ENCODE data around the gene OLAH. TPM values are rescaled to one million over a fixed set of nuclear protein-coding genes. Genes with fewer than 3 reads are reported as not detected.
A peak's percentile ranks its signal among the peaks of the same experiment; 100 is the strongest.

Gene OLAH
- total RNA-seq, 1 donor = not detected

- TF ChIP-seq CTCF (IDR thresholded peaks at IDR 0.05; ENCODE audit: extremely low read depth, low read depth, low read length) = no peak
These were observed 52.9 kb downstream of the OLAH start for GRCh38 chr10:15096661-15097010.

DNA sequence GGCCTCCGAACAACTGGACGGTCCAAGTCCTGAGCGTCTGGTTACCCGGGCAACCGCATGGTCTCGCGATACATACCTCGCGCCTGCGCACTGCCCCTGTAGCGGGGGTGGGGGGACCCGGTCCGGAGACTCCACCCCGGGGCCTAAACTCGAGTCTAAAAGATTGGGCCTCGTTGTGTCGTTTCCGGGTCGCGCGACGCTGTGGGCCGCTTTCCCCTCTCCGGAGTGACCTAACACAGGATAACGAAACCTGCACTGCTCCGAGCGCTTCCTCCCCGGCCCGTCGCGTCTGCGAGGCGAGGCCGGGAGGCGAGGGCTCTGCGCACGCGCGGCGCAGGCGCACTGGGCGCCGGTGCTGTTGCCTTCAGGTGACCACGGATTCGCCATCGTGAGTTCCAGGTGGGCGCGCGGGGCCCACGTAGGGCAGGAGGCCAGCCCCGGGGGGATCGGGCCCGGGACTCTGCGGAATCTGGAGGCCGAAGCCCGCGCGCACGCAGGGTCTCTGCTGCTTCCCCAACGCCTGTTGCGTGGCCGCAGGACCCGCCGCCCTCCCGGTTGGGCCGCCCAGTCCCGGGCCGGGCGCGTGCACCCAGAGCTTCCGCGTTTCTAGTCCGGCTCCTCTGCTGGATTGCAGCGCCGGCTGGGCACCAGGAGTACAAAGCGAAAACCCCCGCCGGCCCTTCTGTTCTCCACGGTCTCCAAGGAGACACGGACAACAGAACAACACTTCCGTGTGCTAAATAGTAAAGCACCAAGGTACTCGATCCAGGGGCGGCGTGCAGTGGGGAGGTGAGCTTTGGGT is 53.5 kb downstream of the OLAH start, which contains the start of gene RPP38:
Gene RPP38 (plus strand): TSS at position 345 of the 802 bp plus-strand sequence. CDS start 5,960 bp downstream, outside the sequence.
- peak within 1 kb of the TSS; percentile 100 for H3K4me2 ChIP-seq (ENCODE audit: insufficient read depth, low read length)
- H3K36me3 ChIP-seq (ENCODE audit: insufficient read depth, low read length) = peaks cover 10% of the 10 kb centered on the region
- H3K4me3 ChIP-seq (ENCODE audit: insufficient read depth, low read length) = peak within 1 kb of the TSS; percentile 90
- no peaks in the 10 kb centered on the region for H3K9me3 ChIP-seq (ENCODE audit: low read depth, low read length)
- H3K27me3 ChIP-seq (ENCODE audit: insufficient read depth, low read length) = no peaks in the 10 kb centered on the region
- peaks cover 12% of the 10 kb centered on the region for H3K4me1 ChIP-seq (ENCODE audit: insufficient read depth, low read length)
- peak within 1 kb of the TSS; percentile 91 for H3K27ac ChIP-seq (ENCODE audit: low read depth, low read length)
- DNase-seq (ENCODE audit: insufficient read length, low spot score, missing footprints) = peak; percentile 99
- H2AFZ ChIP-seq (ENCODE audit: low read length) = peak within 1 kb of the TSS; percentile 96
- TF ChIP-seq CTCF (IDR thresholded peaks at IDR 0.05; ENCODE audit: extremely low read depth, low read depth, low read length) = no peak
- H4K20me1 ChIP-seq (ENCODE audit: insufficient read depth, low read length) = peaks cover 12% of the 10 kb centered on the region
- H3K79me2 ChIP-seq (ENCODE audit: insufficient read depth, low read length) = peaks cover 47% of the 10 kb centered on the region

More at GRCh38 chr10:15096661-15097010, 52.9 kb downstream of the OLAH start:
- no peak for DNase-seq (ENCODE audit: insufficient read length, low spot score, missing footprints)
- H4K20me1 ChIP-seq (ENCODE audit: insufficient read depth, low read length) = peaks cover 8% of the 10 kb centered on the region
- peak overlapping the region; percentile 91 for H3K27ac ChIP-seq (ENCODE audit: low read depth, low read length)
- peak overlapping the region; percentile 90 for H3K4me3 ChIP-seq (ENCODE audit: insufficient read depth, low read length)
- no peaks in the 10 kb centered on the region for H3K9me3 ChIP-seq (ENCODE audit: low read depth, low read length)
- peaks cover 41% of the 10 kb centered on the region for H3K79me2 ChIP-seq (ENCODE audit: insufficient read depth, low read length)
- no peaks in the 10 kb centered on the region for H3K27me3 ChIP-seq (ENCODE audit: insufficient read depth, low read length)
- H3K4me1 ChIP-seq (ENCODE audit: insufficient read depth, low read length) = peaks cover 12% of the 10 kb centered on the region
- peaks cover 4% of the 10 kb centered on the region for H3K36me3 ChIP-seq (ENCODE audit: insufficient read depth, low read length)
- H2AFZ ChIP-seq (ENCODE audit: low read length) = peak overlapping the region; percentile 96
- peak overlapping the region; percentile 100 for H3K4me2 ChIP-seq (ENCODE audit: insufficient read depth, low read length)

- Histone ChIP-seq H3K4me1 (ENCODE audit: insufficient read depth, low read length) (peaks cover 12% of the 10 kb centered on the region), H3K36me3 (ENCODE audit: insufficient read depth, low read length) (peaks cover 31% of the 10 kb centered on the region), H3K27ac (ENCODE audit: low read depth, low read length) (no peak overlapping the region), H4K20me1 (ENCODE audit: insufficient read depth, low read length) (peaks cover 12% of the 10 kb centered on the region), H3K27me3 (ENCODE audit: insufficient read depth, low read length) (no peaks in the 10 kb centered on the region), H3K4me2 (ENCODE audit: insufficient read depth, low read length) (no peak overlapping the region), H3K4me3 (ENCODE audit: insufficient read depth, low read length) (no peak overlapping the region), H3K79me2 (ENCODE audit: insufficient read depth, low read length) (peaks cover 62% of the 10 kb centered on the region), H3K9me3 (ENCODE audit: low read depth, low read length) (no peaks in the 10 kb centered on the region), H2AFZ (ENCODE audit: low read length) (no peak overlapping the region)
- TF ChIP-seq CTCF (IDR thresholded peaks at IDR 0.05; ENCODE audit: extremely low read depth, low read depth, low read length) = no peak
- no peak for DNase-seq (ENCODE audit: insufficient read length, low spot score, missing footprints)
These were observed 56.1 kb downstream of the OLAH start for GRCh38 chr10:15099886-15100285.

GRCh38 chr10:15103513-15103912 is 59.8 kb downstream of the OLAH start:
- Histone ChIP-seq H3K4me2 (ENCODE audit: insufficient read depth, low read length) (no peak overlapping the region), H3K27ac (ENCODE audit: low read depth, low read length) (no peak overlapping the region), H3K9me3 (ENCODE audit: low read depth, low read length) (no peaks in the 10 kb centered on the region), H3K4me1 (ENCODE audit: insufficient read depth, low read length) (peaks cover 6% of the 10 kb centered on the region), H3K36me3 (ENCODE audit: insufficient read depth, low read length) (peaks cover 54% of the 10 kb centered on the region), H3K79me2 (ENCODE audit: insufficient read depth, low read length) (peaks cover 52% of the 10 kb centered on the region), H3K4me3 (ENCODE audit: insufficient read depth, low read length) (no peak overlapping the region), H2AFZ (ENCODE audit: low read length) (no peak overlapping the region), H3K27me3 (ENCODE audit: insufficient read depth, low read length) (no peaks in the 10 kb centered on the region), H4K20me1 (ENCODE audit: insufficient read depth, low read length) (peaks cover 12% of the 10 kb centered on the region)
- no peak for DNase-seq (ENCODE audit: insufficient read length, low spot score, missing footprints)
- TF ChIP-seq CTCF (IDR thresholded peaks at IDR 0.05; ENCODE audit: extremely low read depth, low read depth, low read length) = no peak
